ENCODE measurements around the gene LYPD6B. TPM values are rescaled to one million over a fixed set of nuclear protein-coding genes. Genes with fewer than 3 reads are reported as not detected.

Gene LYPD6B
- total RNA-seq, 1 experiment from 2014 or later, result 35.8 TPM

- CTCF ChIA-PET, result no interaction called here
- no peaks in the 10 kb centered on the region for H3K27me3 Mint-ChIP-seq (ENCODE audit: insufficient read depth, unreplicated experiment)
- Histone ChIP-seq H3K4me3 (ENCODE audit: low read depth, low read length) (no peak overlapping the region), H3K9me3 (no peaks in the 10 kb centered on the region), H3K27me3 (replicated peaks; ENCODE audit: control insufficient read depth, insufficient read depth, low read length) (no peaks in the 10 kb centered on the region; the same call in 1 of the 2 replicates), H3K4me1 (peaks cover 48% of the 10 kb centered on the region), H3K36me3 (ENCODE audit: control insufficient read depth, insufficient read depth, low read length) (peaks cover 3% of the 10 kb centered on the region; the same call in 1 of the 2 replicates)
- H3K4me1 Mint-ChIP-seq (ENCODE audit: low read depth, unreplicated experiment), result peaks cover 57% of the 10 kb centered on the region
- no peaks in the 10 kb centered on the region for H3K9me3 Mint-ChIP-seq (ENCODE audit: unreplicated experiment)
- peaks cover 14% of the 10 kb centered on the region for H3K36me3 Mint-ChIP-seq (ENCODE audit: insufficient read depth, unreplicated experiment)
- no TSS peak for BruUV-seq (replicated peaks)
- no peak for DNase-seq
- intact Hi-C loops (cut with micrococcal nuclease; ENCODE audit: unreplicated experiment), result no loop called here
- POLR2A ChIA-PET, result no interaction called here
- no peak overlapping the region for H3K27ac Mint-ChIP-seq (ENCODE audit: unreplicated experiment)
- TF ChIP-seq CTCF (IDR thresholded peaks at IDR 0.05; ENCODE audit: insufficient read depth in 1 of 2, low read depth in 1 of 2, low read length in 1 of 2, severe bottlenecking in 1 of 2, unreplicated experiment in 1 of 2), result no peak
- H3K4me3 Mint-ChIP-seq (ENCODE audit: unreplicated experiment), result no peak overlapping the region
Measured at GRCh38 chr2:149068225-149068995, 29.9 kb downstream of the LYPD6B start.

- DNase-seq, result no peak
- Mint-ChIP-seq H3K4me3 (ENCODE audit: unreplicated experiment) (no peak overlapping the region), H3K4me1 (ENCODE audit: low read depth, unreplicated experiment) (peaks cover 60% of the 10 kb centered on the region), H3K36me3 (ENCODE audit: insufficient read depth, unreplicated experiment) (peaks cover 14% of the 10 kb centered on the region), H3K27me3 (ENCODE audit: insufficient read depth, unreplicated experiment) (no peaks in the 10 kb centered on the region), H3K9me3 (ENCODE audit: unreplicated experiment) (no peaks in the 10 kb centered on the region), H3K27ac (ENCODE audit: unreplicated experiment) (peak overlapping the region; percentile 80)
- H3K4me1 ChIP-seq, result peaks cover 41% of the 10 kb centered on the region
- H3K36me3 ChIP-seq (ENCODE audit: control insufficient read depth, insufficient read depth, low read length), result peaks cover 3% of the 10 kb centered on the region; the same call in 1 of the 2 replicates
- no peak overlapping the region for H3K4me3 ChIP-seq (ENCODE audit: low read depth, low read length)
- CTCF ChIA-PET, result no interaction called here
- H3K27me3 ChIP-seq (replicated peaks; ENCODE audit: control insufficient read depth, insufficient read depth, low read length), result no peaks in the 10 kb centered on the region; the same call in 1 of the 2 replicates
- no peaks in the 10 kb centered on the region for H3K9me3 ChIP-seq
- intact Hi-C loops (cut with micrococcal nuclease; ENCODE audit: unreplicated experiment), result no loop called here
- TF ChIP-seq CTCF (IDR thresholded peaks at IDR 0.05; ENCODE audit: insufficient read depth in 1 of 2, low read depth in 1 of 2, low read length in 1 of 2, severe bottlenecking in 1 of 2, unreplicated experiment in 1 of 2), result no peak
- BruUV-seq (replicated peaks), result no TSS peak
- POLR2A ChIA-PET, result no interaction called here
Measured at GRCh38 chr2:149068996-149069888, 30.7 kb downstream of the LYPD6B start.

GRCh38 chr2:149070681-149071320 is 32.3 kb downstream of the LYPD6B start:
- Mint-ChIP-seq H3K27me3 (ENCODE audit: insufficient read depth, unreplicated experiment) (no peaks in the 10 kb centered on the region), H3K9me3 (ENCODE audit: unreplicated experiment) (no peaks in the 10 kb centered on the region), H3K36me3 (ENCODE audit: insufficient read depth, unreplicated experiment) (peaks cover 14% of the 10 kb centered on the region), H3K4me3 (ENCODE audit: unreplicated experiment) (peak overlapping the region; percentile 63), H3K4me1 (ENCODE audit: low read depth, unreplicated experiment) (peaks cover 53% of the 10 kb centered on the region), H3K27ac (ENCODE audit: unreplicated experiment) (peak overlapping the region; percentile 80)
- DNase-seq, result peak; percentile 75 to 89
- Histone ChIP-seq H3K36me3 (ENCODE audit: control insufficient read depth, insufficient read depth, low read length) (peaks cover 3% of the 10 kb centered on the region; the same call in 1 of the 2 replicates), H3K4me3 (ENCODE audit: low read depth, low read length) (0 out of 2 replicates have a peak overlapping the region, but pooled peaks have one; percentile 3), H3K4me1 (peaks cover 29% of the 10 kb centered on the region), H3K9me3 (no peaks in the 10 kb centered on the region), H3K27me3 (replicated peaks; ENCODE audit: control insufficient read depth, insufficient read depth, low read length) (no peaks in the 10 kb centered on the region; the same call in 1 of the 2 replicates)
- BruUV-seq (replicated peaks), result no TSS peak
- intact Hi-C loops (cut with micrococcal nuclease; ENCODE audit: unreplicated experiment), result loop anchor here (1.0 to 5.0 kb wide), 5 partner anchors 32 to 396 kb away; partner anchors contain the start of gene LYPD6B
- CTCF ChIA-PET, result no interaction called here
- TF ChIP-seq CTCF (IDR thresholded peaks at IDR 0.05; ENCODE audit: insufficient read depth in 1 of 2, low read depth in 1 of 2, low read length in 1 of 2, severe bottlenecking in 1 of 2, unreplicated experiment in 1 of 2), result no peak
- POLR2A ChIA-PET, result no interaction called here

All from Caco-2 (cell line).